ENCODE results near the gene NELFE. TPM values are rescaled to one million over a fixed set of nuclear protein-coding genes. Genes with fewer than 3 reads are reported as not detected.
A peak's percentile ranks its signal among the peaks of the same experiment; 100 is the strongest.

The NELFE gene
- total and polyA plus RNA-seq, 2 of the 13 experiments (the other 11 are each of a cell fraction or from before 2014, with no cell fraction given): 51.3 to 69.8 TPM

DNA sequence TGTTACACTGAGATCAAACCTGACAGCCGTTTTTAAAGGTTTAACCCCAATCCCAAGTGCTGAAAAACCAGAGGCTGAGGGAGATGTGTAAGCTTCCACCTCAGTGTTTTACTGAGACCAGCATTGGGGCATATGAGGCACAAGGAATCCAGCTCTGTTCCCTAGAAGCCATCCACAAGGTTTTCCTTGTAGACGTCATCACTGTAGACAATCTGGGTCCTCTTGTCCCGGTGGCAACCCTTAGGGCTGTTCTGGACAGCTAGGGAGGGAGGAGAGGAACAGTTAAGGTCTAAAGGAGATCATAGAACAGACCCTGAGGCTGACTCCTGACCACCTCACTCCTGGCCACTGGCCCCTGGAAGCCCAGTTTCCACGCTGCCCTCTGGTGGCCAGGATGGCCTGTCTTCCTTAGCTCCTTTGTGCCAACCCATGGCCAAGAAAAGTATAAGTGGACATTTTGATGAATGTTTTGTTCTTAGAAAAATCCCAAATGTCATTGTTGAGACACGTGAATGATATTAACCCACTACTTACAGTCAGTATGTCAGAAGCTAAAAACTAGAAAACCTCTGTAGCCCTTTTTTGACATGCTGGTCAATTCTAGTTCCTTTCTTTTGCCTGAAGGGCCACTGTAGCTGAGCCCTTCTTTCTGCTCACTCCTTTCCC lies 6.5 kb downstream of the NELFE start (continued):
- TF ChIP-seq, protein P1, sequence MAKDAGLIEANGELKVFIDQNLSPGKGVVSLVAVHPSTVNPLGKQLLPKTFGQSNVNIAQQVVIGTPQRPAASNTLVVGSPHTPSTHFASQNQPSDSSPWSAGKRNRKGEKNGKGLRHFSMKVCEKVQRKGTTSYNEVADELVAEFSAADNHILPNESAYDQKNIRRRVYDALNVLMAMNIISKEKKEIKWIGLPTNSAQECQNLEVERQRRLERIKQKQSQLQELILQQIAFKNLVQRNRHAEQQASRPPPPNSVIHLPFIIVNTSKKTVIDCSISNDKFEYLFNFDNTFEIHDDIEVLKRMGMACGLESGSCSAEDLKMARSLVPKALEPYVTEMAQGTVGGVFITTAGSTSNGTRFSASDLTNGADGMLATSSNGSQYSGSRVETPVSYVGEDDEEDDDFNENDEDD (CRISPR knock-in tag; IDR thresholded peaks at IDR 0.05; ENCODE audit: borderline replicate concordance): no peak
- TF ChIP-seq ZNF460 (CRISPR knock-in tag; IDR thresholded peaks at IDR 0.05; ENCODE audit: borderline replicate concordance) (no peak), PRMT3 (CRISPR knock-in tag; IDR thresholded peaks at IDR 0.05; ENCODE audit: borderline replicate concordance, low read depth) (no peak), DPF2 (CRISPR knock-in tag; IDR thresholded peaks at IDR 0.05; ENCODE audit: borderline replicate concordance, low read depth) (no peak), ZNF883 (CRISPR knock-in tag; IDR thresholded peaks at IDR 0.05; ENCODE audit: not compliant biosample characterization) (no peak), ZNF790 (CRISPR knock-in tag; IDR thresholded peaks at IDR 0.05; ENCODE audit: borderline replicate concordance) (no peak), SMAD1 (CRISPR knock-in tag; IDR thresholded peaks at IDR 0.05; ENCODE audit: borderline replicate concordance, low read depth) (no peak), FOXP1 (IDR thresholded peaks at IDR 0.05) (no peak), FOXP1 (CRISPR knock-in tag; IDR thresholded peaks at IDR 0.05) (no peak), SNAI1 (CRISPR knock-in tag; IDR thresholded peaks at IDR 0.05; ENCODE audit: borderline replicate concordance) (no peak), ZMYM3 (CRISPR knock-in tag; IDR thresholded peaks at IDR 0.05) (no peak), SP1 (IDR thresholded peaks at IDR 0.05) (no peak), SP1 (CRISPR knock-in tag; IDR thresholded peaks at IDR 0.05) (no peak), ZBTB1 (CRISPR knock-in tag; IDR thresholded peaks at IDR 0.05; ENCODE audit: borderline replicate concordance) (no peak)
- TF ChIP-seq, protein P2, sequence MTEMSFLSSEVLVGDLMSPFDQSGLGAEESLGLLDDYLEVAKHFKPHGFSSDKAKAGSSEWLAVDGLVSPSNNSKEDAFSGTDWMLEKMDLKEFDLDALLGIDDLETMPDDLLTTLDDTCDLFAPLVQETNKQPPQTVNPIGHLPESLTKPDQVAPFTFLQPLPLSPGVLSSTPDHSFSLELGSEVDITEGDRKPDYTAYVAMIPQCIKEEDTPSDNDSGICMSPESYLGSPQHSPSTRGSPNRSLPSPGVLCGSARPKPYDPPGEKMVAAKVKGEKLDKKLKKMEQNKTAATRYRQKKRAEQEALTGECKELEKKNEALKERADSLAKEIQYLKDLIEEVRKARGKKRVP (CRISPR knock-in tag; IDR thresholded peaks at IDR 0.05): no peak
- TF ChIP-seq, protein P3, sequence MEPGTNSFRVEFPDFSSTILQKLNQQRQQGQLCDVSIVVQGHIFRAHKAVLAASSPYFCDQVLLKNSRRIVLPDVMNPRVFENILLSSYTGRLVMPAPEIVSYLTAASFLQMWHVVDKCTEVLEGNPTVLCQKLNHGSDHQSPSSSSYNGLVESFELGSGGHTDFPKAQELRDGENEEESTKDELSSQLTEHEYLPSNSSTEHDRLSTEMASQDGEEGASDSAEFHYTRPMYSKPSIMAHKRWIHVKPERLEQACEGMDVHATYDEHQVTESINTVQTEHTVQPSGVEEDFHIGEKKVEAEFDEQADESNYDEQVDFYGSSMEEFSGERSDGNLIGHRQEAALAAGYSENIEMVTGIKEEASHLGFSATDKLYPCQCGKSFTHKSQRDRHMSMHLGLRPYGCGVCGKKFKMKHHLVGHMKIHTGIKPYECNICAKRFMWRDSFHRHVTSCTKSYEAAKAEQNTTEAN (CRISPR knock-in tag; conservative IDR thresholded peaks at IDR 0.05): no peak
- TF ChIP-seq, protein P4, sequence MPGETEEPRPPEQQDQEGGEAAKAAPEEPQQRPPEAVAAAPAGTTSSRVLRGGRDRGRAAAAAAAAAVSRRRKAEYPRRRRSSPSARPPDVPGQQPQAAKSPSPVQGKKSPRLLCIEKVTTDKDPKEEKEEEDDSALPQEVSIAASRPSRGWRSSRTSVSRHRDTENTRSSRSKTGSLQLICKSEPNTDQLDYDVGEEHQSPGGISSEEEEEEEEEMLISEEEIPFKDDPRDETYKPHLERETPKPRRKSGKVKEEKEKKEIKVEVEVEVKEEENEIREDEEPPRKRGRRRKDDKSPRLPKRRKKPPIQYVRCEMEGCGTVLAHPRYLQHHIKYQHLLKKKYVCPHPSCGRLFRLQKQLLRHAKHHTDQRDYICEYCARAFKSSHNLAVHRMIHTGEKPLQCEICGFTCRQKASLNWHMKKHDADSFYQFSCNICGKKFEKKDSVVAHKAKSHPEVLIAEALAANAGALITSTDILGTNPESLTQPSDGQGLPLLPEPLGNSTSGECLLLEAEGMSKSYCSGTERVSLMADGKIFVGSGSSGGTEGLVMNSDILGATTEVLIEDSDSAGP (CRISPR knock-in tag; IDR thresholded peaks at IDR 0.05; ENCODE audit: borderline replicate concordance): peak; percentile 58; the same call in 1 of the 2 replicates
- TF ChIP-seq, protein P5, sequence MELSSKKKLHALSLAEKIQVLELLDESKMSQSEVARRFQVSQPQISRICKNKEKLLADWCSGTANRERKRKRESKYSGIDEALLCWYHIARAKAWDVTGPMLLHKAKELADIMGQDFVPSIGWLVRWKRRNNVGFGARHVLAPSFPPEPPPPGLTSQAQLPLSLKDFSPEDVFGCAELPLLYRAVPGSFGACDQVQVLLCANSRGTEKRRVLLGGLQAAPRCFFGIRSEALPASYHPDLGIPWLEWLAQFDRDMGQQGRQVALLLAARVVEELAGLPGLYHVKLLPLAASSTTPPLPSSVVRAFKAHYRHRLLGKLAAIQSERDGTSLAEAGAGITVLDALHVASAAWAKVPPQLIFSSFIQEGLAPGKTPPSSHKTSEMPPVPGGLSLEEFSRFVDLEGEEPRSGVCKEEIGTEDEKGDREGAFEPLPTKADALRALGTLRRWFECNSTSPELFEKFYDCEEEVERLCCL (CRISPR knock-in tag; IDR thresholded peaks at IDR 0.05; ENCODE audit: borderline replicate concordance): no peak
- TF ChIP-seq, protein P6, sequence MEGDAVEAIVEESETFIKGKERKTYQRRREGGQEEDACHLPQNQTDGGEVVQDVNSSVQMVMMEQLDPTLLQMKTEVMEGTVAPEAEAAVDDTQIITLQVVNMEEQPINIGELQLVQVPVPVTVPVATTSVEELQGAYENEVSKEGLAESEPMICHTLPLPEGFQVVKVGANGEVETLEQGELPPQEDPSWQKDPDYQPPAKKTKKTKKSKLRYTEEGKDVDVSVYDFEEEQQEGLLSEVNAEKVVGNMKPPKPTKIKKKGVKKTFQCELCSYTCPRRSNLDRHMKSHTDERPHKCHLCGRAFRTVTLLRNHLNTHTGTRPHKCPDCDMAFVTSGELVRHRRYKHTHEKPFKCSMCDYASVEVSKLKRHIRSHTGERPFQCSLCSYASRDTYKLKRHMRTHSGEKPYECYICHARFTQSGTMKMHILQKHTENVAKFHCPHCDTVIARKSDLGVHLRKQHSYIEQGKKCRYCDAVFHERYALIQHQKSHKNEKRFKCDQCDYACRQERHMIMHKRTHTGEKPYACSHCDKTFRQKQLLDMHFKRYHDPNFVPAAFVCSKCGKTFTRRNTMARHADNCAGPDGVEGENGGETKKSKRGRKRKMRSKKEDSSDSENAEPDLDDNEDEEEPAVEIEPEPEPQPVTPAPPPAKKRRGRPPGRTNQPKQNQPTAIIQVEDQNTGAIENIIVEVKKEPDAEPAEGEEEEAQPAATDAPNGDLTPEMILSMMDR (CRISPR knock-in tag; IDR thresholded peaks at IDR 0.05): peak; percentile 93
